NCI-H510A (cell line): Measurements from ENCODE around the gene TRIM28.

Experiments used
- DNase-seq: peaks from one replicate; lab custom pipeline; 2025; lab: John Stamatoyannopoulos, UW

TRIM28 gene

DNA sequence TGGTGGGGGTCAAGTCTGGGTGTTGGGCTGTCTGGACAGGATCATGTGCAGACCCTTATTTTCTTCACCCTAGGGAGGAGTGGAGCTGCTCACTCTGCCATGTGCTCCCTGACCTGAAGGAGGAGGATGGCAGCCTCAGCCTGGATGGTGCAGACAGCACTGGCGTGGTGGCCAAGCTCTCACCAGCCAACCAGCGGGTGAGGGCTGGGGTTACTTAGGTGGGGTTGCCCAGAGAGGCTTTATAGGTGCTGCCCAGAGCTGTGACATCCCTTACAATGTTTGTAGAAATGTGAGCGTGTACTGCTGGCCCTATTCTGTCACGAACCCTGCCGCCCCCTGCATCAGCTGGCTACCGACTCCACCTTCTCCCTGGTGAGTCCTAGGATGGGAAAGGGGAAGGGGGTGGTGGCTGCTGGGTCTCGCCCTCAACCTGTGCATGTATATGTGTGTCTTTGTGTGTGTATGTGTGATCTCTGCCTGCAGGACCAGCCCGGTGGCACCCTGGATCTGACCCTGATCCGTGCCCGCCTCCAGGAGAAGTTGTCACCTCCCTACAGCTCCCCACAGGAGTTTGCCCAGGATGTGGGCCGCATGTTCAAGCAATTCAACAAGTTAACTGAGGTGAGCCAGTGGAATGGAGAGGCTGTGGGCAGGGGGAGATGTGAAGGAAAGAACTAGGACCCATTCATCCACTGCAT is 5.9 kb downstream of the TRIM28 start:
- no peak for DNase-seq

DNA sequence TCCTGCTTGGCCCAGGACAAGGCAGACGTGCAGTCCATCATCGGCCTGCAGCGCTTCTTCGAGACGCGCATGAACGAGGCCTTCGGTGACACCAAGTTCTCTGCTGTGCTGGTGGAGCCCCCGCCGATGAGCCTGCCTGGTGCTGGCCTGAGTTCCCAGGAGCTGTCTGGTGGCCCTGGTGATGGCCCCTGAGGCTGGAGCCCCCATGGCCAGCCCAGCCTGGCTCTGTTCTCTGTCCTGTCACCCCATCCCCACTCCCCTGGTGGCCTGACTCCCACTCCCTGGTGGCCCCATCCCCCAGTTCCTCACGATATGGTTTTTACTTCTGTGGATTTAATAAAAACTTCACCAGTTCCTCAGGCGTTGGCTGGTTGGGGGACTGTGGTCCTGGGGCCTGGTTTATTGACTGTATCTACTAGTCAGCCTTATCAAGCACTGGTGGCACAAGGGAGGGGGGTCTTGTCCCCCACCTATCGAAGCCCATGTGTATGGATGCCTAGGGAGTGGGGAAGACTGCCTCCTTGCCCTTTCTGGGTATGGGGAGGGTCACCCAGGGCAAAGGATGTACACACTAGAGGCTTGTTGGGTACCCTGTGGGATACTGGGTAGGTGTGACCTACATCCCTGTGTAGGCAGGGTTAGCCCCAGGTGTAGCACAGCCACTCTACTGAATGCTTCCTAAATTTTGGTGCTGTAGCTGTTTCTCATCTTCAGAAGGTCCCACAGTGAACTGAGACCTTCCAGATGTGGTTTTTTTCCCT is 6.7 kb downstream of the TRIM28 start:
- DNase-seq = no peak

DNA sequence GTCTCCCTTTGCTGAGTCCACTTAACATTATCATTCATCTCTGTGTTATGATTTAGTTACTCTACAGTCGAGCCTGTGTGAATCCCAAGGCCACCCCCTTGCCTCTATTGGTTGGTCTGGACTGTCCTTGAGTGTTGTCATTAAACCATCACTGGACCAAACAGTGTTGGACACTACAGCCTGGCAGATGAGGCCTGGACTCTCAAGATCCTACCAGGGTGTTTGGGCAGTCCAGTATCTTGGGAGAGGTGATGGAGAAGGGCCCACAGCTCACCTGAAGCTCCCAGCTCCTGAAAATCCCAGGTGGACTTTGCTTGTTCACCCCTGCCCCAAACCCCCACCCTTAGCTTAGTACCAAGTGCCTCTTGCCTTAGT is 7.2 kb downstream of the TRIM28 start:
- no peak for DNase-seq

- DNase-seq = no peak
Observed at GRCh38 chr19:58551577-58552471, 8.0 kb downstream of the TRIM28 start.

DNA sequence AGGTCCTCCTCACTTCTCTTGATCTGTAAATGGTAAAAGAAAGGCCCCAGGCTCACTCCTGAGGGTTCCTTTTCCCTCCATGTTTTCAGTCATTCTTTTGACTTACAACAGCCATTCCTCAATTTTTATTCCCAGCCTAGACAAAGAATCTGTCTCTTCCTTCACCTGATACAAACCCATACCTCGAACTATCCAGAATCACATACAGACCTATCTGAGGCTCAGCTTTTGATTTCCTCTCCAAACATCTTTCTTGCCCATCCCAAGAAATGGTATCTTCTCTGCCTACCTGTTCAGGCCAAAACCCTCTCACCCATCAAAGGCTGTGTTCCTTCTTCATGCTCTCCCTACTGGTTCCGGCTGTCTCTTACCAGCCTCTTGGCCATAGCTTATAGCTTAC is 8.8 kb downstream of the TRIM28 start:
- no peak for DNase-seq

DNA sequence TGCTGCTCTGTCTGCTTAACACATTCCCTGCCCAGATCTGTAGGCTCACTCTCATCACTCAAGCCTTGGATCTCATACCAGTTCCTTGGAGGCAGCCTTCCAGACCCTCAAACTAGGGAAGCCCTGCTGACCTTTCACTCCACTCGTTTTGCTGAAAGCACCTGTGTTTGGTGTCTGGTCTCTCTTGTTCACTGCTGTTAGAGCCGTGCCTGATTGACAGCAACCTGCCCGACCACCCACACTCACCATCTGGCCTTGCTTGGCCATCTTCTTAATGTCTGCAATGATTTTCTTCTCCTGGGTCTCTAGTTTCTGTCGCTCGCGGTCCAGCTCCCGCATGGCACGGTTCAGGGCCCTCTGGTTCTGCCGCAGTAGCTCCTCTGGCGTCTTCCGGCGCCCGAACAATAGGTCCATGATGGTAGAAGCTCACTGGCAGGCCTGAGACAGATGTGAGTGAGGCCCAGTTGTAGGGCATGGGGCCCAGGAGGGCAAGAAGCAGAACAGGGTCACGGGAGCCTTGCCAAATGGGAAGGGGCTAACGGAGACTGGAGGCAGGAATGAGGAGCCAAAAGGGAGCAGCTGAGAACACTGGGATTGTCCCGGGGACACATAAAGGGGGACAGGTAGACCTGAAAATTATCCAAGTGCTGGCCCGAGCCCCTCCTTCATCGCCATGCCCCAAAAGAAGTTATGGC is 10.1 kb downstream of the TRIM28 start:
- DNase-seq = no peak

- DNase-seq = no peak
Observed at GRCh38 chr19:58554494-58555368, 10.9 kb downstream of the TRIM28 start, which contains the start of gene CHMP2A. CHMP2A (minus strand) TSS chr19:58555105; CDS start chr19:58554212, 893 bp downstream.

GRCh38 chr19:58555369-58555885 is 11.6 kb downstream of the TRIM28 start:
- no peak for DNase-seq

- DNase-seq = no peak
Observed at GRCh38 chr19:58555920-58556621, 12.2 kb downstream of the TRIM28 start.

DNA sequence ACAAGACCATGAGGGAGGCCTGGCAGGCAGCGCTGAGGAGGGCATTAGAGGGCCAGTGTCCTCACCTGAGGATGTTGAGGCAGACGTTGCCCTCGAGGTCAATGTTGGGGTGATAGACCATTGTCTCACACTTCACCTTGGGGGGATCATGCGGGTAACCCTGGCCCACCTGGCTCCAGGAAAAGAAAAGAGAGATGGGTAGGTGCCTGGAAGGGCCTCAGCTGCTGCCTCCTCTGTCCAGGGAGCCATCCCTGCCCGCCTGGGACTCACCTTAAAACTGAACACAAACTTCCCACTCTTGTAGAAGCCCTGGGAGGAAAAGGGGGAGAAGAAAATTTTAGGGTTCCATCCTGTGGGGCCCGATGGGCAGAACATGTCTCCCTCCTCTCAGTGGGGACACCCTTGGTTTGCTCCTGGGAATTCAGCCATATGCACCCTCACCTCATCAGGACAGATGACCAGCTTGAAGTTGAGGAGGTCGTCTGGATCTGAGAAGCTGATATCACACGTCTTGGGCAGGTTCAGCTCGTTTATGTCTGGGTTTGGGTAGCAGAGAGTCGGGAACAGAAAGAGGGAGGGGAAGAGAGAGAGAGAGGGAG is 12.9 kb downstream of the TRIM28 start:
- no peak for DNase-seq

GRCh38 chr19:58557221-58558065 is 13.6 kb downstream of the TRIM28 start:
- no peak for DNase-seq

GRCh38 chr19:58558066-58558622 is 14.3 kb downstream of the TRIM28 start, which contains the start of gene UBE2M:
UBE2M (minus strand) TSS chr19:58558611; CDS start chr19:58558381, 230 bp downstream.
- DNase-seq = no peak

GRCh38 chr19:58558623-58559274 is 14.9 kb downstream of the TRIM28 start:
- no peak for DNase-seq

DNA sequence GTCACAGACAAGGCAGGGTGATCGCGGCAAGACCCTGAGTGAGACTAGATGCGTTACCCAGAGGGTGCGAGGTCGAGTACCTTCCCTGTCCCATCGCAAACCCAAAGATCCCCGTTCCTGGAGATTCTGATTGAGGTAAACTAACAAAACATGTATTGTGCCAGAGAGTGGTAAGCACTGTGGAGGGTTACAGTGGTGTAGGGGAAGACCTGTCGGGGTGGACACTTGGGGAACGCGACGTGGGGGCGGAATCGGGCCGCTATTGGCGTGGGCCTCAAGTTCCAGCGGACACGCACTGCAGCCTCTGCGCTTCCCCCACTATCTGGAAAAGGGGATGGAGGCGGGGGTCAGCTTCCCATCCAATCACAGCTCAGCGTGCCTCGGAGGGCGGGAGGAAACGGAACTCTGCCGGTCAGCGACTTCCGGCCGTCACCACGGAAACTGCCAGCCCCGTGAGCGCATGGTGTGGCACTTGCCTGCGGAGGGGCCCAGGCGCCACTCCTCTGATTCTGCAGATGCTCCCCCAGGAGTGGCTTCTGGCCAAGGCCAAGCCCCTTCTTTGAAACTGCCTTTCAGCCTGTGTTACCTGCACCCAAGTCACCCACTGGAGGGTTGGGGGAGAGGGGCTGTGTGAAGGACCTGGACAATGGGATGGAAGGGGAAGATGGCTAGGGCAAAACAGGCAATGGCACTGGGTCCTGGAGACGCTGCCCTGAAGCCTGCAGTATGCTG is 15.6 kb downstream of the TRIM28 start:
- no peak for DNase-seq

DNA sequence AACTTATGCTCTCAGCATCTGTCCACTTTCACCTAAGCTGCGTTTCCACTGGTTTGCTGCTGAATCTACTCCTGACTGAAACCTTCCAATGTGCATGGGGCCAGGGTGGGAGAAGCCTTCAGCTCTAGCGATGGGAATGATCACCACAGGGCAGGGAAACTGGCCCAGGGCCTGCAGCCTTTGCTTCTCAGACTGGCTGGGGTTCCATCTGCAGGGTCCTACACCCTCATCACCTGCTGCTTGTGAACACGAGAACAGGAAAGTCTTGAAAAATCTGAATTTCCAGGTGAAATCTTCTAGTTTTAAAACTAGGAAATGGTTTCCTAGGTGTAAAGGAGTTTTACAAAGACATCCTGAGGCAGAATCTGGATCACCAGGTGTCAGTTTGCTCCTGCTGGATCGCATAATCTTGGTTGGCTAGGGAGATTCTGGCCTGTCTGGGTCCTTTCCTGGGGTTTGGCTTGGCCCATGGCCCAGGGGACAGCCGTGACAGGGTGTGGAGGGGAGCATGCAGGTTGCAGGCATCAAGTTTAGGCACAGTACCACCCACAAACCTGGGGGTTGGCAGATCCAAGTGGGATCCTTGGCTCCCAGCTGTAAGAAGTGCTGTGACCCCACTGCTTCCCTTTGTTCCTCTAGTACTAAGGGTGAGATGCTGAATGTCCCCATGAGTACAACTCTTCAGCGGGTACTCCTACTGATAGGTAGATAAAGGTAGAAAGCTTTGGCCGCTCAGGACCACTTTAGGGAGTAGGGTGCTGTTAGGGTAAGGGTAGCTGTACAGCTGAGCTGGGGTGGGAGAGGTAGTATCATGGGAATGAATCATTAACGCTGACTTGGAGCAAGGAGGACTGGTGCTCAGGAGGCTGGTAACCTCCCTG is 16.4 kb downstream of the TRIM28 start:
- no peak for DNase-seq

- no peak for DNase-seq
Observed at GRCh38 chr19:58560921-58561320, 17.1 kb downstream of the TRIM28 start.
